NCI-H2081 treated with DMSO at 0.1 percent for 48 hours (cell line): ENCODE results near the gene LIAS.
"Not testable (repeated sequence)": the region's sequence is repeated elsewhere in the genome, so short reads cannot be mapped to it uniquely, and the experiment has no call there.

ENCODE experiments used
- DNase-seq: peaks from one replicate; lab custom pipeline; 2025; lab: John Stamatoyannopoulos, UW

Gene LIAS

GRCh38 chr4:39497909-39498726, 39.3 kb downstream of the LIAS start:
- DNase-seq, result no peak

GRCh38 chr4:39498727-39499020, 39.8 kb downstream of the LIAS start:
- DNase-seq, result no peak

GRCh38 chr4:39502019-39502663, 43.3 kb downstream of the LIAS start:
- DNase-seq, result no peak

- DNase-seq, result not testable (repeated sequence)
These were observed 43.8 kb downstream of the LIAS start for GRCh38 chr4:39502664-39503035.

GRCh38 chr4:39504538-39504937, 45.7 kb downstream of the LIAS start:
- no peak for DNase-seq

- DNase-seq, result no peak
These were observed 46.7 kb downstream of the LIAS start for GRCh38 chr4:39505581-39505980.

GRCh38 chr4:39510348-39510929, 51.6 kb downstream of the LIAS start:
- no peak for DNase-seq

- DNase-seq, result not testable (repeated sequence)
These were observed 55.4 kb downstream of the LIAS start for GRCh38 chr4:39514266-39514665.

- DNase-seq, result no peak
These were observed 56.1 kb downstream of the LIAS start for GRCh38 chr4:39514888-39515401.

GRCh38 chr4:39515669-39516401, 57.0 kb downstream of the LIAS start:
- not testable (repeated sequence) for DNase-seq

- DNase-seq, result no peak
These were observed 57.6 kb downstream of the LIAS start for GRCh38 chr4:39516407-39516966.

- DNase-seq, result no peak
These were observed 59.6 kb downstream of the LIAS start for GRCh38 chr4:39518484-39518883.

- DNase-seq, result no peak
These were observed 62.5 kb downstream of the LIAS start for GRCh38 chr4:39521253-39521919.

- DNase-seq, result no peak
These were observed 63.2 kb downstream of the LIAS start for GRCh38 chr4:39522068-39522467.

GRCh38 chr4:39524161-39524957, 65.5 kb downstream of the LIAS start:
- DNase-seq, result no peak

- DNase-seq, result no peak
These were observed 67.2 kb downstream of the LIAS start for GRCh38 chr4:39525822-39526690.

GRCh38 chr4:39526765-39527295, 68.0 kb downstream of the LIAS start:
- DNase-seq, result no peak

GRCh38 chr4:39527296-39528060, 68.6 kb downstream of the LIAS start, which contains the start of gene UGDH:
TSS of gene UGDH (minus strand) at chr4:39527439. CDS start at chr4:39521512, 5,927 bp downstream.
- peak; percentile 77 for DNase-seq

GRCh38 chr4:39528061-39528465, 69.2 kb downstream of the LIAS start:
- DNase-seq, result no peak
